Measurements from ENCODE around the gene RFX2.
"Not testable (repeated sequence)": the region's sequence is repeated elsewhere in the genome, so short reads cannot be mapped to it uniquely, and the experiment has no call there.

RFX2 gene

DNA sequence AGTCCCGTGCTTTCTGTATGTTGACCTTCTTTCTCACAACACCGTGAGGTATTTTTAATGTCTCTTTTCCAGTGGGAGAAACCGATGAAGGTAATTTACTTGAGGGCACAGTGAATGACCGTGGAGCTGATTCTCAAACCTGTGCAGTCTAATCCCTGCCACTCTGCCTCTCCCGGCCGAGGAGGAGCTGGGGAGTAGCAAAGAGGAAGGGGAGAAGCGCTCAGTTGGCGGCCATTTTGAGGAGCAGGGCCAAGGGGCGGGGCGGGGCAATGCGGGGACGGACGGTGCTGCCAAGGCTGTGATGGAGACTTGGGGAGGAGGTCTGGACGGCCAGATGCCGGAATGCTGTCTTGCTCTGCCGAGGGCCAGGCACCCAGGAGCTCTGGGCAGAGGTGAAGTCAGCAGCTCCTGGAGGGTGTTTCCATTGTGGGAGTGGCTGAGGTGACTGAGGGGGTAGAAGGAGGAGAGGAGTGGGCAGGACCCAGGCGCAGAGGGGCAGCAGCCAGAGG is 120.0 kb downstream of the RFX2 start:
- DNase-seq = no peak

GRCh38 chr19:5989388-5990074 is 120.8 kb downstream of the RFX2 start:
- DNase-seq = no peak

DNA sequence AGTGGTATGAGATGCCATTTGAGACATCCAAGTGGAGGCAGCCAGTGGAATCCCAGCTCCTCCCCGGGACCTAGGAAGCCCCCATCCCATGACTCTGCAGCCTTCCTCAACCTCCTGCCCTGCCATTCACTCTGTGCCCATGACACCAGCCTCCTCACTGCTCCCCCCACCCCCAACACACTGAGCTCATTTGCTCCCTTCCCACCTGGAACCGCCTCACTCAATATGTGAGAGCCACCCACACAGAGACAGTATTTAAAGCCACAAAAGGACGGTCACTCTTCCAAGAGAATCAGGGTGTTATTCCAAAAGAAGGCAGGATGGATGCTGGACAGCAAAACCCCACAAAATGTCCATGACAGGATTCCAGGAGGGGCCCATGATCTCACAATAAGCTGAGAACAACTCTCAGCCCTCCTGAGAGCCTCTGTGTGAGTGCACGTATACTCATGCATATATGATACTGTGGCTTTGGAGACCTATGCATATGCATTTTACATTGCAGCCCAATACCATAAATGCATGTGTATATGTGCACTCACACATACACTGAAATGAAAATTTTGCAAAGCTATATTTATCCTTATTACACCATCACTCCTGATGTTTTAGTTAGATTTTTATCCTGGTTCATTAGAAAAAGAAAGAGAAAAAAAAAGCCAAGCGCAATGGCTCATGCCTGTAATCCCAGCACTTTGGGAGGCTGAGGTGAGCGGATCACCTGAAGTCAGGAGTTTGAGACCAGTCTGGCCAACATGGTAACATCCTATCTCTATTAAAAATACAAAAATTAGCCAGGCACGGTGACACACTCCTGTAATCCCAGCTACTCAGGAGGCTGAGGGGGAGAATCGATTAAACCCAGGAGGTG is 121.5 kb downstream of the RFX2 start:
- peak; percentile 25 for DNase-seq

- peak; percentile 70 for DNase-seq
Observed at GRCh38 chr19:5987077-5987818, 123.1 kb downstream of the RFX2 start.

GRCh38 chr19:5985837-5986236 is 124.5 kb downstream of the RFX2 start:
- DNase-seq = not testable (repeated sequence)

DNA sequence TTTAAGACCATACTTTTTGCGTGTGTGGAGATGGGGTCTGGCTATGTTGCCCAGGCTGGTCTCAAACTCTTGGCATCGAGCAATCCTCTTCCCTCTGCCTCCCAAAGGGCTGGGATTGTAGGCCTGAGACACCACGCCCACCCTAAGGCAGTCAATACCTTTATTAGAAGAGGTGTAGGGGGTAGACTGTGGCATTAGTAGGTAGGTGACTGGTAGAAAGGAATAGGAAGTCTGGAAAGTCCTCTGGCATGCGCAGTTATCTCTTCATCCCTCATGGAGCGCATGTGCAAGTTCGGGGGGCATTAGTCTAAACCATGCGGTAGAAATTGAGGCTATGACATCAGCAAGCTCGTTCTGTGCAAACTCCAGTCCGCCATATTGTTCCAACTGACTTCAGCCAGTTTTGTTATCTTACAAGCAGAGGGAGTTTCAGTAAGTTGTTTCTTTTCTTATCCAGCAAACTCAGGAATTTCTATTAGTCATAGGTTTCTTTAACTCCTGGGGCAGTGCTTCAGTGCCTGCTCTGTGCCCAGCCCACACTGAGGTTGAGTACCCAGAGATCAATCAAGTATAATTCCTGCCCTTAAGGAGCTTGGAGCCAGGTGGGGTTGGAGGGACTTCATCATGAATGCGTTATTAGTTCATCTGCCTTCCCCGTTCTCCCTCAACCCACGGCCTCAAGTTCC is 125.1 kb downstream of the RFX2 start:
- peak; percentile 39 for DNase-seq

DNA sequence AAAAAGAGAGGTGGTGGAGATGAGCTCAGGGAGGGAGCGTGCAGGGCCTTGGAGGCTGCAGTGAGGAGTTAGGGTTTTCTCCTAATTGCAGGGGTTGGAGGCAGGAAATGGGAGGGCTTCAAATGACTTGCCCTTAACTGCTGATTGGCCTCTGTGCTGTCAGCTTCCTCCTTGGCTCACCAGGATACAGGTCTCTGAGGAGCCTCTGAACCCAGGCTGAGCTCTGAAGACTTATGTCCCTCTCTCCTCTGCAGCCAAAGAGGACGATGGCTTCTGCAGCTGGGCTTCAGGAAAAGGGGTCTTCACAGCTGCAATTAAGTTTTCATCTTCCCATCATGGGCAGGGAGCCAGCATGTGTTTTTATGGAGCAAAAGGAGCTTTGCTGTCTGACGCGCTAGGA is 125.7 kb downstream of the RFX2 start:
- DNase-seq = no peak

GRCh38 chr19:5983367-5983955 is 126.8 kb downstream of the RFX2 start:
- DNase-seq = no peak

GRCh38 chr19:5978606-5979552 is 131.4 kb downstream of the RFX2 start:
- DNase-seq = no peak

GRCh38 chr19:5977785-5978605 is 132.3 kb downstream of the RFX2 start, which contains the start of gene RANBP3:
Gene RANBP3, minus strand, starts transcription at chr19:5978140. Its CDS starts 58 bp downstream, at chr19:5978082.
- DNase-seq = peak; percentile 99

DNA sequence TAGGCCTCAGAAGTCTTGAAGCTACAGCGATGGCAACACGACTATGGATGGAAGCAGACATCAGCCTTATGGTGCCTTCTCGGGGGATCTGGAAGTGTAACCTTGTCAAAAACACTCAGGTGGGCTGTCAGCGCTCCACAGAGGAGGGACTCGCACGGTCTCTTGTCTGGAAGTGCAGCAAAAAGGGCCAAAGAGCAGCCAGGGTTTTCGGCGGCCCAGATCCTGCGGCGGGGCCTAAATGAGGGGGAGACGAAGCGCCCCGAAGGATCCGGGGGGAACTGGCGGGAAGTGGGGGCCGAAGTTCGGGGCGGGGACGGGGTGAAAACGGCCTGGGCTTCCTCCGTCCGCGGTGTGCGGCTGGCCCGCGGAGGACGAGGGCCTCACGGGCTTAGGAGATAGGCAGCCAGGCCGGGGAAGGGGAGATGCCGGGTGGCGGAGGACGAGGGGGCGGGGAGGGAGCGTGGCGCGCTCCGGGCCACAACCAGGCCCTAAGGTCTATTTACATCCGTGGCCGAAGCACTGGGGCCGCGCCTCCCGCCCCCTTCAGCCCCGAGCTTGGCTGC is 133.0 kb downstream of the RFX2 start:
- DNase-seq = no peak

DNA sequence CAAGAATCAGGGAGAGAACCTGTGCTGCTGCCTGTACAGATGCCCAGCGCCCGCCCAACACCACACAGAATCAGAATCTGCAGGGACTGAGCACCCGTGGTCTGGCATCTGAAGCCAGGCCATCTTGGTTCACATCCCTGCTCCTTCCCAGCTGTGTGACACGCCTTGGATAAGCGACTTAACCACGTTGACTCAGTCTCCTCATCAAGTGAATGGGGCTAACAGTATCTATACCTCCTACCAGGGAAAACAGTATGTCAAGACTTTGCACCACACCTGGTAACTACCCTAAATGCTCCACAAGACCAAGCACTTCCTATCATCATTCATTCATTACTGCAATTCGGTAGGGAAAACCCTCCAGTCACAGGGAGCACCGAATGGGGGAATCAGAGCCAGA is 133.5 kb downstream of the RFX2 start:
- DNase-seq = no peak

- DNase-seq = no peak
Observed at GRCh38 chr19:5975388-5975728, 134.9 kb downstream of the RFX2 start.

- DNase-seq = no peak
Observed at GRCh38 chr19:5974721-5975387, 135.4 kb downstream of the RFX2 start.

DNA sequence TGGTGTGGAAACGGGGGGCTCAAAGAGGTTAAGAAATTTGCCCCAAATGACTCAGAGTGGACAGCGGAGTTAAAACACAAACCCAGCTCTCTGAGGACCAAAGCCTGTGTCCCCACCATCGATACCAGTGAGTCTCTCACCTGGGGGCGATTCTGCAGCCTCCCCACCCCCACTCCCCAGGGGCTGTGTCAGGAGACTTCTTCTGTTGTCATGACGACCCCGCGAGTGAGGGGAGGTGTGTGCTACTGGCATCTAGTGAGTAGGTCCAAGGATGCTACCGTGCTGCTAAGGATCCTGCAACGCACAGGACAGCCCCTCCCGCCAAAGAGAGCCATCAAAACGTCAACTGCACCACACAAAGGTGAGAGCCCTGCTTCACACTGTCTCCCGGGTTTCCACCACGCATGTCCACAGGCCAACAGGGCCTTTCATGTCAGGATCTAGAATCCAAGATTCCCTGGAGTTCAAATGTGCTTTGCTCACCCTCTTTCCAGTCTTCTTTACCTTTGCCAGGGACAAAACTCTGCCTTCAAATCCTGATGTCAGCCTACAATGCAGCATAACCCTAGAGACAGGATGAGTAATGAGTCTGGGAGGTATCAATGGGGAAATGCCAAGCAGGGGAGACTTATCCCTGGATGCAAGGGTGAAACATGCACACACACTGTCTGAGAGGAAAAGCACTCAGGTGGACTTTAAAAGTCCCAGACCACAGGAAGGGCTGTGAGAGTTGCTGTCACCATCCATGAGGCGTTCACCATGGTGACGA is 136.2 kb downstream of the RFX2 start:
- no peak for DNase-seq

- DNase-seq = no peak
Observed at GRCh38 chr19:5973376-5973775, 136.9 kb downstream of the RFX2 start.

- no peak for DNase-seq
Observed at GRCh38 chr19:5972355-5972731, 138.0 kb downstream of the RFX2 start.

GRCh38 chr19:5971714-5972354 is 138.5 kb downstream of the RFX2 start:
- no peak for DNase-seq
